ENCODE measurements around the gene PIH1D1.

GRCh38 chr19:49432141-49433073, 19.2 kb downstream of the PIH1D1 start:
- TF ChIP-seq POLR2A (IDR thresholded peaks at IDR 0.05; ENCODE audit: low read depth, low read length) (no peak), POLR2AphosphoS5 (IDR thresholded peaks at IDR 0.05; ENCODE audit: low read depth, low read length) (no peak), SPI1 (IDR thresholded peaks at IDR 0.05; ENCODE audit: low read depth, low read length) (no peak), TAF1 (IDR thresholded peaks at IDR 0.05; ENCODE audit: low read depth, low read length) (no peak)
